Caco-2 (cell line): ENCODE data around the gene UTP4. TPM values are rescaled to one million over a fixed set of nuclear protein-coding genes. Genes with fewer than 3 reads are reported as not detected.

Source experiments
- BruUV-seq: library from RNA; stranded (reverse); fragments of 400-500 nt; replicated peaks from 2 replicates; lab custom pipeline; 2021; lab: Mats Ljungman, UMichigan
- CTCF ChIA-PET: fragments of 300-600 bp; sonication (Branson Sonifier 250); formaldehyde crosslinking; loops from one replicate; lab custom pipeline; 2022; ENCODE audit warnings: antibody characterized with exemption; lab: Charles Lee
- POLR2A ChIA-PET: fragments of 300-600 bp; sonication (Branson Sonifier 250); formaldehyde crosslinking; loops from one replicate; lab custom pipeline; 2022; ENCODE audit warnings: antibody characterized with exemption; lab: Charles Lee
- DNase-seq, 2 experiments: peaks; one replicate each; pipeline versions ENCODE4 v3.0.0 to v3.0.0-alpha.2; 2020 to 2022
- H3K27me3 ChIP-seq: replicated peaks from 2 replicates; pipeline ENCODE4 v1.6.0; 2011; ENCODE audit warnings: low read length; ENCODE audit not compliant: control insufficient read depth, insufficient read depth
- H3K36me3 ChIP-seq: 2 replicates; pipeline ENCODE4 v1.5.1; 2011; ENCODE audit warnings: low read length; ENCODE audit not compliant: control insufficient read depth, insufficient read depth
- H3K4me1 ChIP-seq: fragments of 250-450 bp; sonication (Bioruptor Pico); 2 replicates; pipeline ENCODE4 v1.5.1; 2020; ENCODE audit warnings: mild to moderate bottlenecking
- H3K4me3 ChIP-seq: 2 replicates; pipeline ENCODE4 v1.5.1; 2011; ENCODE audit warnings: low read depth, mild to moderate bottlenecking, control low read depth, low read length
- H3K9me3 ChIP-seq: fragments of 250-450 bp; sonication (Bioruptor Pico); 2 replicates; pipeline ENCODE4 v1.5.1; 2020; ENCODE audit warnings: mild to moderate bottlenecking, moderate library complexity
- H3K27ac Mint-ChIP-seq: one replicate; pipeline ENCODE4 v1.8.0; 2022; ENCODE audit warnings: mixed read lengths; ENCODE audit not compliant: unreplicated experiment
- H3K27me3 Mint-ChIP-seq: one replicate; pipeline ENCODE4 v1.8.0; 2022; ENCODE audit warnings: mixed read lengths; ENCODE audit not compliant: insufficient read depth, unreplicated experiment
- H3K36me3 Mint-ChIP-seq: one replicate; pipeline ENCODE4 v1.8.0; 2022; ENCODE audit warnings: mild to moderate bottlenecking, mixed read lengths; ENCODE audit not compliant: insufficient read depth, unreplicated experiment
- H3K4me1 Mint-ChIP-seq: one replicate; pipeline ENCODE4 v1.8.0; 2022; ENCODE audit warnings: low read depth, mixed read lengths; ENCODE audit not compliant: unreplicated experiment
- H3K4me3 Mint-ChIP-seq: one replicate; pipeline ENCODE4 v1.8.0; 2022; ENCODE audit warnings: mild to moderate bottlenecking, moderate library complexity, mixed read lengths; ENCODE audit not compliant: unreplicated experiment
- H3K9me3 Mint-ChIP-seq: one replicate; pipeline ENCODE4 v1.8.0; 2022; ENCODE audit warnings: mixed read lengths; ENCODE audit not compliant: unreplicated experiment
- intact Hi-C: fragments of 100-400 bp; cut with micrococcal nuclease; formaldehyde crosslinking; loops from one replicate; pipeline ENCODE4 v1.10.0; 2022; ENCODE audit not compliant: unreplicated experiment
- total RNA-seq: library from RNA; stranded (reverse); gene quantifications from 2 replicates; pipeline ENCODE4 v1.2.3, GENCODE V29; 2022
- TF ChIP-seq, protein P1 (sequence below), 2 experiments: fragments of 200-600 bp in 1 of 2; IDR thresholded peaks; 1 replicate in 1 of 2; 2 replicates in 1 of 2; pipeline versions ENCODE4 v1.5.1 to v1.8.0; 2011 to 2022; ENCODE audit warnings: antibody characterized with exemption in 1 of 2, control low read depth in 1 of 2, inconsistent platforms in 1 of 2, low read depth in 1 of 2, low read length in 1 of 2, mild to moderate bottlenecking in 1 of 2, moderate library complexity in 1 of 2; ENCODE audit not compliant: insufficient read depth in 1 of 2, severe bottlenecking in 1 of 2, unreplicated experiment in 1 of 2

UTP4 gene
- total RNA-seq, 1 experiment from 2014 or later: 126 TPM

- TF ChIP-seq, protein P1, sequence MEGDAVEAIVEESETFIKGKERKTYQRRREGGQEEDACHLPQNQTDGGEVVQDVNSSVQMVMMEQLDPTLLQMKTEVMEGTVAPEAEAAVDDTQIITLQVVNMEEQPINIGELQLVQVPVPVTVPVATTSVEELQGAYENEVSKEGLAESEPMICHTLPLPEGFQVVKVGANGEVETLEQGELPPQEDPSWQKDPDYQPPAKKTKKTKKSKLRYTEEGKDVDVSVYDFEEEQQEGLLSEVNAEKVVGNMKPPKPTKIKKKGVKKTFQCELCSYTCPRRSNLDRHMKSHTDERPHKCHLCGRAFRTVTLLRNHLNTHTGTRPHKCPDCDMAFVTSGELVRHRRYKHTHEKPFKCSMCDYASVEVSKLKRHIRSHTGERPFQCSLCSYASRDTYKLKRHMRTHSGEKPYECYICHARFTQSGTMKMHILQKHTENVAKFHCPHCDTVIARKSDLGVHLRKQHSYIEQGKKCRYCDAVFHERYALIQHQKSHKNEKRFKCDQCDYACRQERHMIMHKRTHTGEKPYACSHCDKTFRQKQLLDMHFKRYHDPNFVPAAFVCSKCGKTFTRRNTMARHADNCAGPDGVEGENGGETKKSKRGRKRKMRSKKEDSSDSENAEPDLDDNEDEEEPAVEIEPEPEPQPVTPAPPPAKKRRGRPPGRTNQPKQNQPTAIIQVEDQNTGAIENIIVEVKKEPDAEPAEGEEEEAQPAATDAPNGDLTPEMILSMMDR (IDR thresholded peaks at IDR 0.05; ENCODE audit: insufficient read depth in 1 of 2, low read depth in 1 of 2, low read length in 1 of 2, severe bottlenecking in 1 of 2, unreplicated experiment in 1 of 2): no peak
- ChIA-PET POLR2A (interaction anchor here (0.5 kb wide), 1 partner anchor 69 kb away, joined by 3 read pairs; no protein-coding TSS in a partner anchor), CTCF (no interaction called here)
- no peak for DNase-seq
- Histone ChIP-seq H3K9me3 (no peaks in the 10 kb centered on the region), H3K4me3 (no peak overlapping the region), H3K36me3 (no peaks in the 10 kb centered on the region; the same call in 1 of the 2 replicates), H3K27me3 (no peaks in the 10 kb centered on the region), H3K4me1 (peaks cover 16% of the 10 kb centered on the region)
- no peaks in the 10 kb centered on the region for H3K9me3 Mint-ChIP-seq
- BruUV-seq: no TSS peak
- peaks cover 16% of the 10 kb centered on the region for H3K36me3 Mint-ChIP-seq
- no peaks in the 10 kb centered on the region for H3K27me3 Mint-ChIP-seq
- no peak overlapping the region for H3K27ac Mint-ChIP-seq
- no peak overlapping the region for H3K4me3 Mint-ChIP-seq
- peaks cover 26% of the 10 kb centered on the region for H3K4me1 Mint-ChIP-seq
- intact Hi-C loops: no loop called here
Measured at GRCh38 chr16:69201787-69202186, 69.3 kb downstream of the UTP4 start.

DNA sequence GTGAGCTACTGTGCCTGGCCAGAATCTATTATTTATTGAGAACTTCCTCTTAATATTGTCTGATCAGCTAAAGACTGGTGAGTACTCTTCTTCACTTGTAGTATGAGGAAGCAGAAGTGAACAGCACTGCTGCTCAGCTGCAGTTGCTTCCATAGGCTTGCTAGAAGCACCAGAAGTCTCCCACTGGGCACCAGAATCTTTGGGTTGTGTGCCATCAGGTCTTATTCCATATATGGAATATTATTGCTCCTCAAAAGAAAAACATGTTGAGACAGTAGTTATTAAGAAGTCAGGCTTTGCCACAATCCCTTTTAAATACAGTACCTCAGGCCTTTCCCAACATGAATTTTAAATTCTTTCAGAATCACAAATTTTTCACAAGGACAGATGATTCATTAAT, 71.7 kb downstream of the UTP4 start:
- CTCF ChIA-PET: no interaction called here
- Mint-ChIP-seq H3K36me3 (peaks cover 15% of the 10 kb centered on the region), H3K4me3 (no peak overlapping the region), H3K9me3 (no peaks in the 10 kb centered on the region), H3K4me1 (peaks cover 25% of the 10 kb centered on the region), H3K27ac (no peak overlapping the region), H3K27me3 (no peaks in the 10 kb centered on the region)
- no TSS peak for BruUV-seq
- Histone ChIP-seq H3K9me3 (no peaks in the 10 kb centered on the region), H3K36me3 (no peaks in the 10 kb centered on the region; the same call in 1 of the 2 replicates), H3K4me3 (no peak overlapping the region), H3K27me3 (no peaks in the 10 kb centered on the region), H3K4me1 (peaks cover 14% of the 10 kb centered on the region)
- DNase-seq: no peak
- TF ChIP-seq, protein P1 (IDR thresholded peaks at IDR 0.05; ENCODE audit: insufficient read depth in 1 of 2, low read depth in 1 of 2, low read length in 1 of 2, severe bottlenecking in 1 of 2, unreplicated experiment in 1 of 2): no peak
- intact Hi-C loops: no loop called here
- POLR2A ChIA-PET: no interaction called here

DNA sequence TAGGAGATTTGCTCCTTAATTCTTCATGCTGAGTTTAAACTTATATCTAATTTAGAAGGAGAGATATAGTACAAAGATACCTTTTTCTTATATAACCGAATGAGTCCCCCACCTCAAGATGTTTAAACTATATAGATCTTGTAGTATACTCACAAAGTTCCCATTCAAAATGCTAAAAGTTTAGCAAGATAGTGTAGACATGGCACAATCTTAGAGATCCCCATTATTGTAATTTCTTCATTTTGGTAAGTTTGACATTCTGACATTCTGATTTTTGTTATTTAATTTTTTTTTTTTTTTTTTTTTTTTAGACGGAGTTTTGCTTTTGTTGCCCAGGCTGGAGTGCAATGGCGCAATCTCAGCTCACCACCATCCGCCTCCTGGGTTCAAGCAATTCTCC, 77.3 kb downstream of the UTP4 start:
- H3K4me1 Mint-ChIP-seq: peaks cover 13% of the 10 kb centered on the region
- intact Hi-C loops: no loop called here
- Histone ChIP-seq H3K4me1 (peaks cover 9% of the 10 kb centered on the region), H3K36me3 (no peaks in the 10 kb centered on the region), H3K27me3 (no peaks in the 10 kb centered on the region), H3K9me3 (no peaks in the 10 kb centered on the region), H3K4me3 (no peak overlapping the region)
- H3K4me3 Mint-ChIP-seq: no peak overlapping the region
- ChIA-PET CTCF (no interaction called here), POLR2A (no interaction called here)
- DNase-seq: no peak
- H3K9me3 Mint-ChIP-seq: no peaks in the 10 kb centered on the region
- peaks cover 6% of the 10 kb centered on the region for H3K36me3 Mint-ChIP-seq
- no peaks in the 10 kb centered on the region for H3K27me3 Mint-ChIP-seq
- no peak overlapping the region for H3K27ac Mint-ChIP-seq
- TF ChIP-seq, protein P1 (IDR thresholded peaks at IDR 0.05; ENCODE audit: insufficient read depth in 1 of 2, low read depth in 1 of 2, low read length in 1 of 2, severe bottlenecking in 1 of 2, unreplicated experiment in 1 of 2): no peak
- BruUV-seq: no TSS peak
